ENCODE results near the gene UFM1. TPM values are rescaled to one million over a fixed set of nuclear protein-coding genes. Genes with fewer than 3 reads are reported as not detected.
A peak's percentile ranks its signal among the peaks of the same experiment; 100 is the strongest.
"Not testable (repeated sequence)": the region's sequence is repeated elsewhere in the genome, so short reads cannot be mapped to it uniquely, and the experiment has no call there.

Gene UFM1
- total RNA-seq: 32.0 and 43.7 TPM in 2 replicates

DNA sequence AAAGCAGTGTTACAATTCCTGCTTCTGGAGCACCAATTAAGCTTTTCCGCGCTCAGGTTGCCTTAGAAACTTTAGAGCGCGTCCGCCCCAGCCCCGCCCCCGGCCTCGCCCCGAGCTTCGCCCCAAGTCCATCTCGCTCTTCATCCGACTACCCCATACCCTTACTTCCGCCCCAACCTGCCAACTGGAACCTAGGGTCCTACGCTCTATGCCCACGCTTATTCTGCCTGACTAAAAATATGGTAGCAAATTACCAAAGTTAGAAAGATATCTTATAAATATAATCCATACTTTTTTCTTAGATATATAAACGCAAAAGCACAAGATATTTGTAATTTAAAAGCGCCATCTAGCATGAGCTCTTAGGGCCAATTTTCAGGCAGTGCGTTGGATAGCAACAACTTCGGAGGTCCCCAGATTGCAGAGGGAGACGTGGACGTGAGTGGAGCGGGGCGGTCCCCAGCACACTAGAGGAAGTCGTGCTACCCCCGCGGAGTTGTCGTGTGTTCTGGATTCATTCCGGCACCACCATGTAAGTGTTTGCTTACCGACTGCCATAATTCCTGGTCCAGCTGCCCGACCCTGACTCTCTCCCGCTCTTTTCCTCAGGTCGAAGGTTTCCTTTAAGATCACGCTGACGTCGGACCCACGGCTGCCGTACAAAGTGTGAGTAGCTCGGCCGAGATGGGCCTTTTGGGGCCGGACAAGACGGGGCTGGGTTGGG, at the start of gene UFM1:
Gene UFM1 (plus strand): TSS at position 462 of the 724 bp plus-strand sequence. CDS start 69 bp downstream, at position 531.
- DNase-seq (ENCODE audit: low read depth in 2 of 2): peak; percentile 94 to 96

DNA sequence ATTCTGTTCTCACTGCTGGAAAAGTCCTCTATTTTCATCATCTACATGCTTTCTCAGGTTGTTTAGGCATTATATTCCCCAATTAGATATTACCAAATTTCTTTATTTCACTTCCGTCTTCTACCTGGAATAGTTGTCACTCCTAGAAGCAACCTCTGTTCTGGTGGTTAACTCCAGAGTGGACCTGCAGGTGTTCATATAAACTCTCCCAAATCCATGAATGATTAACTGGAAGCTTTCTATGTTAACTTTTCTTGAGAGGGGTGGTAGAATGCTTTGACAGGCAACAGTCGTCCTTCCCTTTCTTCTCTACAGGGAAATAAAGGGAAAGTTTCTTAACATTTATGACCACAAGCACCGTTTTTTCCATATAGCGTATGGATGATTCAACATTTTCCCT, 48.4 kb upstream of the UFM1 start:
- DNase-seq (ENCODE audit: low read depth in 2 of 2): no peak

DNA sequence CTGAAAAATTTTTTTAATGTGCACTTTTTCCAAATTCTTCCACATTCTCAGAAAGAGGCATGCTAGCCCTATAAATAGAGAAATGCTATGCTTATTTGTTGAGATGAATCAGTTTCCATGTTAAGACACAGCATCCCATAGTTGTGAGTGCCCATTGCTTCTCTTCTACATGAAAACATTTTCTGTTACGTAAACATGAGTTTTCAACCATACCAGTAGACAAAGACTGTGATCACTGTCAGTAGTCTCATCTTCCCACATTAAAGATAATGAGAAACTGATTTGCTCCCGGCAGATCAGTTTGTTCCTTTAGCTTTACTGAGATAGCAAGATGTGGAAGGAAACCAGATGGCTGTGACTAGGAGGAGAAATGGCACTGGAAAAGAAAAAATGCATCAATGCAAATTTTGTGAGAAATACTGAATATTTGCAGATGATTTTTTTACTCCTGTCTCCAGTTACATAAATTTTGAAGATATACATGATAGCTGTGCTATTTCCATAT, 45.8 kb upstream of the UFM1 start:
- no peak for DNase-seq (ENCODE audit: low read depth in 2 of 2)

DNA sequence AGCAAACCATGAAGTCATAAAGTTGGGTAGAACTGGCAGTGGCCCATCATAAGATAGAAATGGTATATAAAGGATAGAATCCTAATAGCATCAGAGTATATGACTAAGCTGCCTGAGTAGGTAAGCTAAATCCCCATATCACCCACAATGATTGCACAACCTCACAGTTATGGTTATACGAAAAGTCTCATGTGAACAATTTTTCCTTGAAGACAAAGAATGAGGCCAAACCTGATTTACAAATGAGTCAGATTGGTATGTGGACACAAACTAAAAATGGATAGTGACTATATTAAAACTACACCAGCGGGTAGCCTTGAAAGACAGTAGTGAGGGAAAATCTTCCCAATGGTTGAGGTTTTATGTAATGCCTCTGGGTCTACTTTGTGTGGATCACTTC, 40.9 kb upstream of the UFM1 start:
- no peak for DNase-seq (ENCODE audit: low read depth in 2 of 2)

DNA sequence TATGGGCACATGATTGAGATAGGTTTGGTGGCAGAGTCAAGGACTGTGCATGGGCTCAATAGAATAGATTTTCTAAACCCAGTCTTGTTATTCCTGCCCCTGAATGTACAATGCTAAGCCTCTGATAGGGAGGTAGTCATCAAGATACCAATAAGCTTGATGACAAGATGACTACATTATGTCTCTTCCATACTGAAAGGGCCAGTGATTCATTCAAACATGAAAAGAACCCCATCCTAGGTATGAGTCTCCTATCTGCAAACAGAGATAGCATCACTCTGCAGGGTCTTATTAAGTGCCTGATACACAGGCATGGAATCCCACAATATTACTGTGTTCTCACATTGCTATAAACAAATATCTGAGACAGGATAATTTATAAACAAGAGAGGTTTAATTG, 40.3 kb upstream of the UFM1 start:
- DNase-seq (ENCODE audit: low read depth in 2 of 2): no peak

DNA sequence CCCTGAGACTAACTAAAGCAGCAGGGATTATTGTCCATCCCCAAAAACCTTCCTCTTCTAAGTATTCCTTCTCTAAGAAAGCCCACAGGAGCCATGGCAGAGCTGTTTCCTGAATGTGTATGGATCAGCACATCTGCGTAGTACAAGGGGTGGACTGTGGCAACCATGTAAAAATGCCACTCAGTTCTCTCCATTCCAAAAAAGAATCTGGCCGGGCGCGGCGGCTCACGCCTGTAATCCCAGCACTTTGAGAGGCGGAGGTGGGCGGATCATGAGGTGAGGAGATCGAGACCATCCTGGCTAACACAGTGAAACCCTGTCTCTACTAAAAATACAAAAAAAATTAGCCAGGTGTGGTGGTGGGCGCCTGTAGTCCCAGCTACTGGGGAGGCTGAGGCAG, 38.5 kb upstream of the UFM1 start:
- DNase-seq (ENCODE audit: low read depth in 2 of 2): not testable (repeated sequence)

DNA sequence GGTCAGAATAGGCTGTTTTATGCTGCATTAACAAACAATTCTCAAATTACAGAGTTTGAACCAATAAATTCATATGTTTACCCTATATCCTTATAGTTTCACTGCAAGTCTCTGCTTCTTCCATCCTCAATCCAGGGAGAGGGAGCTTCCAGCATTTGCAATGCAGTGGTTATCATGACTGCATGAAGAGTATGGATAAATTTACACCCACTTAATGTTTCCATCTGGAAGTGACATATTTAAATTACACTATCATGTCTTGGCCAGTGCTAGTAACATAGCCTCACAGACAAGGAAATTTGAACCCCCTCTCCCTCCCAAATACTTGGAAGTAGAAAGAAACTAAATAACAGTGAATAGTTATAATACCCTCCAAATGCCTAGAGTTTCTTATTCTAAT, 33.5 kb upstream of the UFM1 start:
- no peak for DNase-seq (ENCODE audit: low read depth in 2 of 2)

DNA sequence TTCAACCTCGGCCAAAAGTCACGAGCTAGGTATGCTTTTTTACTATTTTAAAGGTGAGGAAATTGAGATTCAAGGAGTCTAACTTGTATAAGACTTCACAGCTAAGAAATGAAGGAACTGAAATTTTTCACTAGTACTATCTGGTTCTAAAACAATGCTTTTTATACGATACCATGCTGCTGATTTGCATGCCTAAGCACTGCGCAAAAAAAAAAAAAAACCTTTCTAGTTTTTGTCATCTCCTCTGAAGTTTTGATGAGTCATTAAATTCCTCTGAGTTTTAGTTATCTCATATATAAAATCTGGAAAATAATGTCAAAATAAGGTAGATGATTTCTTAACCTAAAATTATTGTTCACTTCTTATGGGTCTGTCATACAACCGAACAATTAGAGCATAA, 28.0 kb upstream of the UFM1 start:
- DNase-seq (ENCODE audit: low read depth in 2 of 2): no peak

DNA sequence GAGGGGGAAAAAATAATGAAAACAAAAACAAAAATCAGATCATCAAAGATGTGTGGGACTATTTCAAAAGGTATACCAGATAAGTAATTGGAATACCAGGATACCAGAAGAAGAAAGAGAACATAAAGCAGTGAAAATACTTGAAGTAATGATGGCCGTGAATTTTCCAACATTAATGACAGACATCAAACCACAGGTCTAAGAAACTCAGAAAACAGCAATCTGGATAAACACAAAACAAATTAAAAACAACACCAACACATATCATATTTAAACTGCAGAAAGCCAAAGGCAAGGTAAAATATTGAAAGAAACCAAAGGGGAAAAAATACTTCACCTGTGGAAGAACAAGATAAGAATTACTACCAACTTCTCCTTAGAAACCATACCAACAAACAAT, 24.2 kb upstream of the UFM1 start:
- DNase-seq (ENCODE audit: low read depth in 2 of 2): no peak

DNA sequence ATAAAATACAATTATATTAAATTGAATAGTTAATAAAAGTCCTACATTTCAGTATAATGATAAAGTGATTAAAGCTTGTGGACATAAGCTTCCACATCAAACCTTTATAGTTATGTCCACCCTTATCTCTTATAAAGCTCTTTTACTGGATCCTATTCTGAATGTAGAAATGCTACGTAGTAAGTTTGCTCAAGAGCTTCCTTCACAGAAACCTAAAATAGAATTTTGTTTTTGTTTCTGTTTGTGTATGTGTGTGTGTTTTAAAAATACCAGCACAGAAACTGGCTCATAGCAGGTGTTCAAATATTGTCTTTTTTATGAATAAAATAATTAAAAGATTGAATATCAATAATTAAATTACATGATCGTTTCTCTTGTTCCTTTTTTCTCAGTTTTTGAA, 21.0 kb upstream of the UFM1 start:
- DNase-seq (ENCODE audit: low read depth in 2 of 2): no peak

DNA sequence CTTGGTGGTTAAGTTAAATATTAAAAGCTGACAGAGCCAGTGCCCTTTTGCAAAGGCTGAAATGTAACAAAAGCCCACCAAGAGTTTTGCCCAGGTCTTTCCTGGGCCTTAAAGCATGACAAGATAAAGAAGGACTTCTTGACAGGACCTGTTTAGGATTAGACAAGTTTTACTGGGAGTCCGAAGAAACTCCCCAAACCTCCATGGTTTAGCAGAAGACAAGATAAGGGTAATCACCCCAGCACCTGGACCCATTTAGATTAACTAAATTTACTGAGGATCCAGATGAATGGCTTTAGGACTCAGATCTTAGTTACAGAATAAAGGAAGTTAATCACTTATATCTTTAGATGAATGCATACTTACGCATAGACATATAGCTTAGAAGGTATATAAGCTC, 14.8 kb upstream of the UFM1 start:
- no peak for DNase-seq (ENCODE audit: low read depth in 2 of 2)

DNA sequence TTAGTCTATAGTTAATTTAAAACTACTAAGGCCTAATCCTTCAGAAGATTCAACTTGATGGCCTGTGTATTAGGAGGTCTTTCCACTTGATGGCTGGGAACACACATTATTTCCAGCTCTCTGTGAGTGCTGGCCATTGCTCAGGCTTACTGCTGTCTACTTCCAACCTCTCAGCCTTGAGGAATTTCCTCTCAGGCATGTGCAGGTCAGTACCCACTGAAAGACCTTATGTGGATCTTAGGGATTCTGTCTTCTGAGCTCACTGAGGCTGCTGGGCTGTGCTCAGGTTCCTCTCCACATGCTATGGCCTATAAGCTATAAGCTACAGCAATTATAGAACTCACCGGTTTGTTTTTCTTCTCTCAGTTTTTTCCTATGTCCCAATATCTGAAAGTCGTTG, 11.6 kb upstream of the UFM1 start:
- DNase-seq (ENCODE audit: low read depth in 2 of 2): no peak

DNA sequence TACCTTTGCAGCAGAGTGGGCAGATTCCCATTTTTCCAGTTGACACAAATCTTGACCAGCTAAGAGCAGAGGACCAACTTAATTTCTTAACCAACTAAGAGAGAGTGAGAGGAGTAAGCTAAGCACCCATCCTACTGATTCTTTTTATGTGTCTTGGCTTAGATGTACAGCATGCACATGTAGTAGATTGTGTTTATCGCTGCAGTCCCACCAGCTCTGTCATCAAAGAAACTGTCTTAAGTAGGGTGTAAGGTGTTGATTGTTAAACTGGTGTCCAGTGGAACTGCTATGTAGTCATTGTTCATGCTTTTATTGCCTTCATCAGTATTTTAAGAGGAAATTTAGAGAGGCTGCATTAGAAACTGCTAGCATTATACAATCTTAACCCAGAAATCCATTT, 9.0 kb upstream of the UFM1 start:
- no peak for DNase-seq (ENCODE audit: low read depth in 2 of 2)

DNA sequence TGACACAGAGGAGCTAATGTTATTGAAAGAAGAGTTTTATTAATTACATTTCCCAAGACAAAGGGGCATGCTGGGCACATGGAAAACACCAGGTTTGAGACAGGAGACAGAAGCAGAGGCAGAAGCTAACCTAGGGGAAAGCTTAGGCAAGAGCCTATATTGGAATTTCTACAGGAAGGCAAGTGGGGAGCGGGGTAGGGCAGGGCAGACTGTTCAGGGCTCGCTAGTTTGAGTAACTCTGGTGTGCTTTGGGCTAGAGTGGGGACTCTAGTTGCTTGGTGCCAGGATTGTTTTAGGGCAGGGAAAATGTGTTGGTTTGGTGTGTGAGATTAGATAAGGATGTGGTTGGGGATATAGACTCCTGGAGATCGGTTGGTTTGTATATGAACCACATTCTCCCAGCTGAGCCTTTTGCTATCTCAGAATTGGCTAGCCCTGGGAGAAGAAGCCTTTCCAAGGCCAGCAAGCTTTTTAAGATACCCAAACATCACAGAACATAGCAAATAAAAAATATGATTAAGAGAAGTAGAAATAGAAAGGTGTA, 8.4 kb upstream of the UFM1 start:
- DNase-seq (ENCODE audit: low read depth in 2 of 2): no peak

DNA sequence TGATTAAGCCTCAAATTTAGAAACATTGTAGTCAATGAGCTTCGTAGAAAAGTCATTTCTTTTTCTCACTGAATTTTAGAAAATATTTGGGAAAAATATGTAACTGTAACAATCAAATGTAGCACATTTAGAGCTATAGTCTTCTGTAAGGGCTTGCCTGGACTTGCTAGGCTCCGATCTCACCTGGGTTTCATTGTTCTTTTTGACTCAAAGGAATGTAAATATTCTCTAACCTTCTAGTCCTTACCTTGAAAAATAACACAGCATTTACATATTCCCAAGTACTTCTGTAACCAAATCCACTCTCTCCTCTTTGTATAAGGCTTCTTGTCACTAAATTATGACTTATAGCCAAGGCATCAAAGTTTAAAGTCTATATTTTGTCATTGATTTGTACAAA, 2.9 kb upstream of the UFM1 start:
- no peak for DNase-seq (ENCODE audit: low read depth in 2 of 2)

DNA sequence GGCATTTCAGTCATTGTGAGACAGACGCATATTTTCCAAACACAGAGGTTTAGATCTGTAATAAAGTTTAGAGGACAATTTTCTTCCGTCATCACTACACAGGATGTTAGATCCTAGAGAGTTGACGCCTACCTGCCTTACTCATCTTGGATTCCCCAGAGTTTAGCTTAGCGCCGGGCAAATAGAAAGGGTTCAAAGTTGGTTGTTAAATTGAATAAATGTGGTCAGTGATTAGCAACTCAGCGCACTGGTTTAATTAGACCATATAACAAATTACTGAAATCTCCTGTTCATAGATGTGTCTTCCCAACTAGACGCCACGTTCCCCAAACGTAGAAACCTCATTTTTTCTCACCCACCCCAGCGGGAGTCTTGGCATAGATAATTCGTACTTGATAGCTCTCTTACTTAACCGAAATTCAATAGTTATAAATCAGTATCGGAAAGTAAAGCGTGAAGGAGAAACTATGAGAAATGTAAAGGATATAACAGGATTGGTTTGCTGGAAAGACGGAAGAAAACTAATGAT, 726 bp upstream of the UFM1 start:
- peak; percentile 45 to 48 for DNase-seq (ENCODE audit: low read depth in 2 of 2)

DNA sequence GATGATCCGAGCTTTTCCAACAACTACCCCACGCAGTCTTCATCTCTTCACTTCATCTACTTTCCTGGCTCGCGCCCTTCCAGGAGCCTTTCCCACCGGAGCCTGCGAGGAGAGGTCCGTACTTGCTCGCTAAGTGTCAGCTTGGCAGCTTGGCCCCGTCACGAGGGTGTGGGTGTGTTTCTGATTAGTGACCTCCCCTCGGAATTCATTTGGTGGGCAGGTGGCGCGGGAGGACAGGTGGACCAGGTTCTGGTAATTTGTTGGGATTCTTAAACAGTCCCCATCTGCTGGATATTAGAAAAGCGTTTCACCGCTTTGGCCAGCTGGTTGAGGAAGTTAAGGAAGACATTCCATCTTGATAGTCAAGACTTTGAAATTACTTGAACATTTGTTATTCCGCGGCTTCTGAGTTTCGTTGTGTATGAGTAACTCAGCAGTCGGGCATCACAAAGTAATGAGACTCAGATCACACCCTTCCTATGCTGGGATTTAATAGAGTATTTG, 515 bp downstream of the UFM1 start:
- DNase-seq (ENCODE audit: low read depth in 2 of 2): peak; percentile 39 to 69

DNA sequence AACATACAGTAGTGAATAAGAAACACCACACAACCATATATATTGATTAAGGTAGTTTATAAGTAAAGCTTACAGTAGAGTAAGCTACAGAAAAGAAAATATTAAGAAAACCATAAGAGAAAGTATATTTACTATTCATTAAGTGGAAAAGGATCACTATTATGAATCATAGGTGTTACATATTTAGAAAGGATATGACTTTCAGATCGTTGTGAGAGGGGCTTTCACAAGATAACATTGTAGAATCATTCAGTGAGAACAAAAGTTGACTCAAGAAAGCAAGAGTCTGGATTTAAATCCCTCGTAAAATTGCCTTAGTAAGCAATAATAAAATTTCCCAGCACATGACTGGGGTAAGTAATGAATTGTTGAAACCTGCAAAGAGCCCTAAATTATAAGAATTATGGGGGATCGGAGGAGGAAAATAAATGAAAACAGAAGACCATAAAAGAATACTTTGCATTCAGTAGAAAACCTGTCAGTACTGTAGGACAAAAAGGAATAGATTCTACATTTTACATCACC, 6.0 kb downstream of the UFM1 start:
- DNase-seq (ENCODE audit: low read depth in 2 of 2): no peak

DNA sequence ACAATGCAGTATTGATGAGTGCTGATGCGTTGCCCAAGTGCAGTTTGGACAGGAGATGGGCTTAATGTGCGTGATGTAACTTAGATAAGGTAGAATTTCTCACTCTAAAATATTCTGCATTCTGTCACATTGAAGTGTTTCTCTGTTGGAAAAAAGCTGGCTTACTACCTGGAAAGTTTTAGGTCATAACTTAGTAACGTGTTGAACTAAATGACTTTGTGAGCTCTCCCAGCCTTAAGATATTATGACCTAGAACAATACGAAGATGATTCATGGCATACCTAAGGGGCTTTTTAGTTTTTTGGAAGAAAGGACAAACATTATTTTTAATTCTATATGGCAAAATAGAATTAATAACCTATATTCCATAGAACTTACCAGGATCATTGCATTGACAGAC, 9.0 kb downstream of the UFM1 start:
- DNase-seq (ENCODE audit: low read depth in 2 of 2): no peak

DNA sequence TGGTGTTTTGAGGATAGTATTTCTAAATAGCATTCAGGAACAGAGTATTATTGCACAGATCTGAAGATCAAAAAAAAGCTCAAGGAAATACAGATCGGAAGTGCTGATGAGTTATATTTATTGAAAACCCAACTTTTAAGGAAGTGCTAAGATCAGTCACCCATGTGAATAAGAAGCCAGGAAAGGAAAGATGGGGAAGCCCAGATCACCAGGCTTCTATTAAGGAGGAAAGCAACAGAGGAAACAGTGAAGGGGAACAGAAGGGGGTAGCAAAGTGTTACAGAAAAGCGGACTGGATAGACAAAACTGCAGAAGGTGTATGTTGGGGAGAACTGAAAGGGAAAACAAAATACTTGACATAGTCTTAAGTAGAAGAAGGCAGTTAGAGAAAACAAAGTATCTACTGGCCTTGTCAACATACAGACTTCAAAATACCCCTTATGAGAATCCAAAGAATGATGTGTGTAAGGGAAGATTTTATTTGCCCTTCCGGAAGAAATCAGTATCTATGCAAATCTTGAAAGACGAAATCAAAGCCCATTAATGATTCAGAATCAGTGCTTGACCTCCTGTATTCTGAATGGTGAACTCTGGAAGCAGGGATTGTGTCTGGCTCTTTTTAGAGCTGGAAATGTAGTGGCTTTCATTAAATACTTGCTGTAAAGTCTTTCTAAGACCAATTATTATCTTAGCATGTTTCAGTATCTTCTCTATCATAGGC, 12.1 kb downstream of the UFM1 start:
- DNase-seq (ENCODE audit: low read depth in 2 of 2): peak in 1 of 2 donors; percentile 4

DNA sequence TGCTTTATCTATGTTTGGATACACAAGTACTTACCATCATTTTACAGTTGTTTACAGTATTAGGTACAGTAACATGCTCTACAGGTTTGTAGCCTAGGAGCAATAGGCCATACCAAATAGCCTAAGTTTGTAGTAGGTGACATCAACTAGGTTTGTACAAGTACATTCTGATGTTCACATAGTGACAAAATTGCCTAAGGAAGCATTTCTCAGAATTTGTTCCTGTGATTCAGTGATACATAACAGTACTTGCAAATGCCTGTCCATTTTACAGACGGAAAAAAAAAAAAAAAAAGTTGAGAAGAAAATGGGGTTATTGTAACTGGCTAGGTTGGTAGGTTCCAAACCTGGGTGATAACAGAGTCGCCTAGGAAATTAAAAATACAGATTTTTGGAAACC, 13.6 kb downstream of the UFM1 start:
- DNase-seq (ENCODE audit: low read depth in 2 of 2): no peak

DNA sequence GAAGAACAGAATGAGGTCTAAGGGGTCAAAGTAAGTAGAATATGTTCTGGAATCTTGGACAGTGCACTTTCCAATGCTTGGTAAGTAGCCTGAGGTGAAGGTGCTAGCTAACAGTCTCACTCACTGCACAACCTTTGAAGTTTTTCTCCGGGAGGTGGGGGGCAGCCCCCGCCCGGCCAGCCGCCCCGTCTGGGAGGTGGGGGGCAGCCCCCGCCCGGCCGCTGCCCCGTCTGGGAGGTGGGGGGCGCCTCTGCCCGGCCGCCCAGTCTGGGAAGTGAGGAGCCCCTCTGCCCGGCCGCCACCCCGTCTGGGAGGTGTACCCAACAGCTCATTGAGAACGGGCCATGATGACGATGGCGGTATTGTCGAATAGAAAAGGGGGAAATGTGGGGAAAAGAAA, 14.1 kb downstream of the UFM1 start:
- not testable (repeated sequence) for DNase-seq (ENCODE audit: low read depth in 2 of 2)

All from dermis microvascular lymphatic vessel endothelial cell (primary cell).